Neural crest cell (in vitro differentiated cells): ENCODE data around the gene CAVIN2. TPM values are rescaled to one million over a fixed set of nuclear protein-coding genes. Genes with fewer than 3 reads are reported as not detected.
"Not testable (repeated sequence)": the region's sequence is repeated elsewhere in the genome, so short reads cannot be mapped to it uniquely, and the experiment has no call there.

Experiments
- DNase-seq: peaks from one replicate; pipeline ENCODE4 v3.0.0; 2021; ENCODE audit warnings: low read depth, mixed read lengths, low spot score
- H3K27ac Mint-ChIP-seq: one replicate; pipeline ENCODE4 v1.8.0; 2021; ENCODE audit warnings: mild to moderate bottlenecking, mixed read lengths; ENCODE audit not compliant: unreplicated experiment
- H3K27me3 Mint-ChIP-seq: 2 replicates; pipeline ENCODE4 v1.8.0; 2021; ENCODE audit warnings: low read depth, mild to moderate bottlenecking, mixed read lengths
- H3K36me3 Mint-ChIP-seq: 2 replicates; pipeline ENCODE4 v1.8.0; 2021; ENCODE audit warnings: low read depth, mild to moderate bottlenecking, mixed read lengths
- H3K4me1 Mint-ChIP-seq: 2 replicates; pipeline ENCODE4 v1.8.0; 2021; ENCODE audit warnings: mixed read lengths
- H3K4me3 Mint-ChIP-seq: one replicate; pipeline ENCODE4 v1.8.0; 2021; ENCODE audit warnings: mild to moderate bottlenecking, mixed read lengths
- H3K9me3 Mint-ChIP-seq: 2 replicates; pipeline ENCODE4 v1.8.0; 2021; ENCODE audit warnings: mixed read lengths
- CTCF ChIP-seq: fragments of 200-600 bp; sonication (generic); conservative IDR thresholded peaks from 2 replicates; pipeline ENCODE4 v1.5.0; 2021; ENCODE audit warnings: antibody characterized with exemption, mild to moderate bottlenecking
- total RNA-seq: library from RNA; stranded (reverse); gene quantifications from 2 replicates; pipeline ENCODE4 v1.2.1, GENCODE V29; 2021

Gene CAVIN2
- total RNA-seq, 1 donor from 2014 or later: not detected

GRCh38 chr2:191789796-191790195 is 57.1 kb downstream of the CAVIN2 start:
- H3K27me3 Mint-ChIP-seq: no peaks in the 10 kb centered on the region
- H3K4me1 Mint-ChIP-seq: no peaks in the 10 kb centered on the region
- no peak for TF ChIP-seq CTCF
- no peak overlapping the region for H3K27ac Mint-ChIP-seq
- no peak overlapping the region for H3K4me3 Mint-ChIP-seq
- H3K36me3 Mint-ChIP-seq: no peaks in the 10 kb centered on the region
- H3K9me3 Mint-ChIP-seq: no peaks in the 10 kb centered on the region
- no peak for DNase-seq

- no peaks in the 10 kb centered on the region for H3K9me3 Mint-ChIP-seq
- no peak overlapping the region for H3K27ac Mint-ChIP-seq
- H3K27me3 Mint-ChIP-seq: no peaks in the 10 kb centered on the region
- no peaks in the 10 kb centered on the region for H3K36me3 Mint-ChIP-seq
- no peak for TF ChIP-seq CTCF
- H3K4me3 Mint-ChIP-seq: no peak overlapping the region
- H3K4me1 Mint-ChIP-seq: no peaks in the 10 kb centered on the region
- DNase-seq: no peak
These were observed 60.2 kb downstream of the CAVIN2 start for GRCh38 chr2:191786694-191787093.

GRCh38 chr2:191785651-191786050 is 61.2 kb downstream of the CAVIN2 start:
- not testable (repeated sequence) for DNase-seq, H3K27ac Mint-ChIP-seq, H3K27me3 Mint-ChIP-seq, H3K4me1 Mint-ChIP-seq, H3K9me3 Mint-ChIP-seq, H3K4me3 Mint-ChIP-seq, H3K36me3 Mint-ChIP-seq

Other genes with a start within 250 kb of the CAVIN2 start
- gene NABP1, start 169.0 kb downstream of the CAVIN2 start, total RNA-seq: 8.9 and 10.1 TPM in 2 replicates